SK-N-SH (cell line): ENCODE results near the gene NRDE2. TPM values are rescaled to one million over a fixed set of nuclear protein-coding genes. Genes with fewer than 3 reads are reported as not detected.
"Not testable (repeated sequence)": the region's sequence is repeated elsewhere in the genome, so short reads cannot be mapped to it uniquely, and the experiment has no call there.

Experiments used
- CTCF ChIA-PET: fragments of 300-600, 350-600 bp; formaldehyde crosslinking; extraction: SDS; loops from one replicate; lab custom pipeline; 2021; lab: Yijun Ruan, JAX
- POLR2A ChIA-PET: fragments of 350-600 bp; sonication (Branson Sonifier 250); formaldehyde crosslinking; extraction: SDS; loops from one replicate; lab custom pipeline; 2020; ENCODE audit warnings: antibody characterized with exemption, inconsistent platforms; lab: Yijun Ruan, JAX
- DNase-seq: peaks from one replicate; pipeline ENCODE4 v3.0.0; 2012
- H2AFZ ChIP-seq: fragments of 200-600 bp; sonication (generic); 2 replicates; pipeline ENCODE4 v1.8.1; 2016; ENCODE audit warnings: antibody characterized with exemption, mild to moderate bottlenecking, low read depth
- H3F3A ChIP-seq: fragments of 200-600 bp; sonication (generic); replicated peaks from 2 replicates; pipeline ENCODE3; 2016; ENCODE audit warnings: antibody characterized with exemption, mild to moderate bottlenecking; ENCODE audit not compliant: insufficient read depth
- H3K27ac ChIP-seq, 2 experiments: fragments of 200-500 bp in 1 of 2; fragments of 200-600 bp in 1 of 2; sonication (Bioruptor generic) in 1 of 2; sonication (generic), shearing (Covaris generic) in 1 of 2; 2 replicates each; pipeline versions ENCODE4 v1.5.1 to v1.6.1; 2014 to 2016; ENCODE audit warnings: low read depth in 2 of 2, inconsistent platforms in 1 of 2, low read length in 1 of 2, mild to moderate bottlenecking in 1 of 2, mixed read lengths in 1 of 2
- H3K27me3 ChIP-seq: fragments of 200-600 bp; sonication (generic), shearing (Covaris generic); 2 replicates; pipeline ENCODE4 v1.6.1; 2016; ENCODE audit warnings: mixed run types; ENCODE audit not compliant: insufficient read depth
- H3K36me3 ChIP-seq, 2 experiments: fragments of 200-500 bp in 1 of 2; fragments of 200-600 bp in 1 of 2; sonication (Bioruptor generic) in 1 of 2; sonication (generic) in 1 of 2; replicated peaks in 1 of 2; 2 replicates each; pipeline versions ENCODE3 to v1.5.1; 2014 to 2016; ENCODE audit warnings: low read length in 1 of 2, mild to moderate bottlenecking in 1 of 2; ENCODE audit not compliant: insufficient read depth in 2 of 2, control insufficient read depth in 1 of 2
- H3K4me1 ChIP-seq, 2 experiments: fragments of 200-500 bp in 1 of 2; fragments of 200-600 bp in 1 of 2; sonication (Bioruptor generic) in 1 of 2; sonication (generic), shearing (Covaris generic) in 1 of 2; 2 replicates each; pipeline versions ENCODE4 v1.5.1 to v1.6.1; 2014 to 2016; ENCODE audit warnings: low read depth in 1 of 2, low read length in 1 of 2, mixed run types in 1 of 2; ENCODE audit not compliant: insufficient read depth in 2 of 2, control insufficient read depth in 1 of 2
- H3K4me2 ChIP-seq: fragments of 200-600 bp; sonication (generic), shearing (Covaris generic); 2 replicates; pipeline ENCODE4 v1.6.1; 2017; ENCODE audit warnings: mixed run types
- H3K4me3 ChIP-seq, 2 experiments: fragments of 200-500 bp in 1 of 2; fragments of 200-600 bp in 1 of 2; sonication (Bioruptor generic) in 1 of 2; sonication (generic), shearing (Covaris generic) in 1 of 2; 2 replicates each; pipeline versions ENCODE4 v1.5.1 to v1.8.1; 2014 to 2016; ENCODE audit warnings: low read depth in 2 of 2, inconsistent platforms in 1 of 2, low read length in 1 of 2, mild to moderate bottlenecking in 1 of 2, mixed read lengths in 1 of 2, moderate library complexity in 1 of 2
- H3K79me2 ChIP-seq: fragments of 200-600 bp; sonication (generic); 2 replicates; pipeline ENCODE4 v1.8.1; 2017; ENCODE audit warnings: mild to moderate bottlenecking; ENCODE audit not compliant: insufficient read depth
- H3K9ac ChIP-seq: fragments of 200-600 bp; sonication (generic); 2 replicates; pipeline ENCODE4 v1.6.1; 2017; ENCODE audit warnings: mixed run types
- H3K9me2 ChIP-seq: fragments of 200-600 bp; sonication (generic); 2 replicates; pipeline ENCODE4 v1.6.1; 2017; ENCODE audit warnings: mixed run types
- H3K9me3 ChIP-seq: fragments of 200-600 bp; sonication (generic); 2 replicates; pipeline ENCODE4 v1.6.1; 2017; ENCODE audit warnings: mixed run types, mild to moderate bottlenecking, moderate library complexity
- H4K20me1 ChIP-seq: fragments of 200-600 bp; sonication (generic); 2 replicates; pipeline ENCODE4 v1.6.1; 2017; ENCODE audit warnings: mild to moderate bottlenecking, mixed run types; ENCODE audit not compliant: insufficient read depth
- CHD2 ChIP-seq: fragments of 150-350 bp; IDR thresholded peaks from 2 replicates; pipeline ENCODE4 v1.6.1; 2018; ENCODE audit warnings: low read length; ENCODE audit not compliant: partially characterized antibody
- CTCF ChIP-seq: fragments of 200-600 bp; sonication (generic); IDR thresholded peaks from 2 replicates; pipeline ENCODE4 v1.6.1; 2017; ENCODE audit warnings: antibody characterized with exemption, mild to moderate bottlenecking, moderate library complexity
- EP300 ChIP-seq, 2 experiments: IDR thresholded peaks; 2 replicates each; pipeline versions ENCODE4 v1.4.0 to v1.6.1; 2012; ENCODE audit warnings: borderline replicate concordance in 1 of 2, low read depth in 1 of 2, low read length in 1 of 2
- FOSL2 ChIP-seq: IDR thresholded peaks from 2 replicates; pipeline ENCODE4 v1.4.0; 2012; ENCODE audit warnings: low read depth, mild to moderate bottlenecking, moderate library complexity, borderline replicate concordance
- FOXJ3 ChIP-seq: sonication (generic); formaldehyde crosslinking; IDR thresholded peaks from 2 replicates; pipeline ENCODE4 v1.5.1; 2020; ENCODE audit warnings: mild to moderate bottlenecking, missing genetic modification reagents
- IRF3 ChIP-seq: fragments of 150-350 bp; IDR thresholded peaks from 2 replicates; pipeline ENCODE4 v1.6.1; 2016; ENCODE audit warnings: mild to moderate bottlenecking, low read depth, low read length
- MAX ChIP-seq: IDR thresholded peaks from 2 replicates; pipeline ENCODE4 v1.4.0; 2012; ENCODE audit warnings: low read depth
- MEF2A ChIP-seq: IDR thresholded peaks from 2 replicates; pipeline ENCODE4 v1.4.0; 2012; ENCODE audit warnings: low read depth, borderline replicate concordance
- MXI1 ChIP-seq: IDR thresholded peaks from 2 replicates; pipeline ENCODE4 v1.6.1; 2012; ENCODE audit warnings: mild to moderate bottlenecking, low read depth, low read length, improper control_type of control experiment
- NRF1 ChIP-seq: IDR thresholded peaks from 2 replicates; pipeline ENCODE4 v1.6.1; 2012; ENCODE audit warnings: low read depth, mild to moderate bottlenecking, low read length
- TEAD4 ChIP-seq: IDR thresholded peaks from 2 replicates; pipeline ENCODE4 v1.4.0; 2012; ENCODE audit warnings: mild to moderate bottlenecking, borderline replicate concordance; ENCODE audit not compliant: insufficient read depth
- USF1 ChIP-seq: IDR thresholded peaks from 2 replicates; pipeline ENCODE4 v1.4.0; 2012; ENCODE audit warnings: low read depth, borderline replicate concordance
- USF2 ChIP-seq: fragments of 150-350 bp; IDR thresholded peaks from 2 replicates; pipeline ENCODE4 v1.6.1; 2017; ENCODE audit warnings: antibody characterized with exemption, low read length, low read depth, borderline replicate concordance
- ZBTB33 ChIP-seq: IDR thresholded peaks from 2 replicates; pipeline ENCODE4 v1.4.0; 2012; ENCODE audit warnings: low read depth, borderline replicate concordance
- WGBS: methylation state at CpG from one replicate; pipeline ENCODE4 v1.1.6; 2017; ENCODE audit warnings: low lambda C conversion rate; 5-methylcytosine and 5-hydroxymethylcytosine counted together
- polyA plus RNA-seq, 3 experiments: library from polyadenylated mRNA; depleted of rRNA; stranded (reverse); fragments of >200 nt; gene quantifications; 2 replicates each; pipeline ENCODE4 v1.2.3, GENCODE V29; 2012

The NRDE2 gene
- polyA plus RNA-seq, 1 of the 3 experiments (the other 2 are of a cell fraction), result 11.3 TPM

GRCh38 chr14:90235179-90235976 is 96.4 kb downstream of the NRDE2 start (continued):
- TF ChIP-seq ZBTB33 (no peak), NRF1 (no peak), CTCF (peak; percentile 82), TEAD4 (no peak), EP300 (IDR thresholded peaks at IDR 0.05; ENCODE audit: borderline replicate concordance in 1 of 2, low read depth in 1 of 2, low read length in 1 of 2) (no peak), MEF2A (no peak), USF1 (no peak), CHD2 (no peak), FOSL2 (no peak), MXI1 (peak; percentile 78), FOXJ3 (CRISPR knock-in tag) (no peak), MAX (peak; percentile 92), USF2 (no peak), IRF3 (no peak)

GRCh38 chr14:90229942-90230341 is 101.8 kb downstream of the NRDE2 start:
- H2AFZ ChIP-seq, H3F3A ChIP-seq, H3K79me2 ChIP-seq, H3K4me1 ChIP-seq, H3K36me3 ChIP-seq, H3K4me3 ChIP-seq, DNase-seq, H3K9me2 ChIP-seq, H3K9ac ChIP-seq, H3K27me3 ChIP-seq, H3K4me2 ChIP-seq, H4K20me1 ChIP-seq, H3K9me3 ChIP-seq, POLR2A ChIA-PET, H3K27ac ChIP-seq: not testable (repeated sequence)
- 90% methylated on average over 1 of the region's 1 CpG for WGBS
- CTCF ChIA-PET, result interaction anchor here (1.3 to 1.6 kb wide), 2 partner anchors 120 to 257 kb away, joined by 3 to 5 read pairs; no protein-coding TSS in a partner anchor
